GM12865 (cell line): Measurements from ENCODE around the gene FOXO6.

Experiments
- DNase-seq: peaks from one replicate; pipeline ENCODE4 v3.0.0; 2010; ENCODE audit warnings: low read depth
- H3K4me3 ChIP-seq: 2 replicates; pipeline ENCODE4 v1.5.1; 2011; ENCODE audit warnings: mild to moderate bottlenecking, low read depth, low read length, control low read depth
- TF ChIP-seq, protein P1 (sequence below): IDR thresholded peaks from 2 replicates; pipeline ENCODE4 v1.5.1; 2011; ENCODE audit warnings: low read length, control low read depth, low read depth, inconsistent platforms; ENCODE audit not compliant: insufficient read depth; ENCODE audit errors: missing control alignments

The FOXO6 gene

DNA sequence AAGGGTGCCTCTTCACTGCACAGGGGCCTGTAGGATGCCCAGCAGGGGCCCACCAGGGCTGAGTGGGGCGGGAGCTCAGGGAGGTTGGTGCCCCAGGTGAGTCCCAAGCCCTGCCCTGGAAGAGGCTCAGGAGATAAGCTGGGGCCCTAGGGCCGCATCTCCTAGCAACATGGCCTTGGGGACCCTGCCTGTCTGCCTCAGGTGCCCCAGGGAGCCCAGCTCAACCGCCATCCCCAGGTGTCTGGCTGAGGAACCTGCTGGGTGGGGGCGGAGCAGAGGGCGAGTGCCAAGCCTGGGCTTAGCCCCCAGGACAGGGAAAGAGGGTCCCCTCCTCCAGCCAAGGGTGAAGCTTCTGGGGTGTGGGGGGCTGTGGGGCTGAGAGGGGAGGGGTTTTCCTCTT, 54.8 kb downstream of the FOXO6 start:
- TF ChIP-seq, protein P1, sequence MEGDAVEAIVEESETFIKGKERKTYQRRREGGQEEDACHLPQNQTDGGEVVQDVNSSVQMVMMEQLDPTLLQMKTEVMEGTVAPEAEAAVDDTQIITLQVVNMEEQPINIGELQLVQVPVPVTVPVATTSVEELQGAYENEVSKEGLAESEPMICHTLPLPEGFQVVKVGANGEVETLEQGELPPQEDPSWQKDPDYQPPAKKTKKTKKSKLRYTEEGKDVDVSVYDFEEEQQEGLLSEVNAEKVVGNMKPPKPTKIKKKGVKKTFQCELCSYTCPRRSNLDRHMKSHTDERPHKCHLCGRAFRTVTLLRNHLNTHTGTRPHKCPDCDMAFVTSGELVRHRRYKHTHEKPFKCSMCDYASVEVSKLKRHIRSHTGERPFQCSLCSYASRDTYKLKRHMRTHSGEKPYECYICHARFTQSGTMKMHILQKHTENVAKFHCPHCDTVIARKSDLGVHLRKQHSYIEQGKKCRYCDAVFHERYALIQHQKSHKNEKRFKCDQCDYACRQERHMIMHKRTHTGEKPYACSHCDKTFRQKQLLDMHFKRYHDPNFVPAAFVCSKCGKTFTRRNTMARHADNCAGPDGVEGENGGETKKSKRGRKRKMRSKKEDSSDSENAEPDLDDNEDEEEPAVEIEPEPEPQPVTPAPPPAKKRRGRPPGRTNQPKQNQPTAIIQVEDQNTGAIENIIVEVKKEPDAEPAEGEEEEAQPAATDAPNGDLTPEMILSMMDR, result no peak
- no peak overlapping the region for H3K4me3 ChIP-seq
- no peak for DNase-seq

- DNase-seq, result peak; percentile 68
- TF ChIP-seq, protein P1, result peak; percentile 97
- no peak overlapping the region for H3K4me3 ChIP-seq
These were observed 55.5 kb downstream of the FOXO6 start for GRCh38 chr1:41416552-41417334.

- no peak for DNase-seq
- TF ChIP-seq, protein P1, result no peak
These were observed 56.1 kb downstream of the FOXO6 start for GRCh38 chr1:41417335-41417682.

GRCh38 chr1:41417746-41418145, 56.5 kb downstream of the FOXO6 start:
- DNase-seq, result no peak
- no peak overlapping the region for H3K4me3 ChIP-seq
- TF ChIP-seq, protein P1, result no peak

More at GRCh38 chr1:41417335-41417682, 56.1 kb downstream of the FOXO6 start:
- no peak overlapping the region for H3K4me3 ChIP-seq

GRCh38 chr1:41418857-41419583, 57.8 kb downstream of the FOXO6 start:
- TF ChIP-seq, protein P1, result no peak
- H3K4me3 ChIP-seq, result no peak overlapping the region
- DNase-seq, result no peak

DNA sequence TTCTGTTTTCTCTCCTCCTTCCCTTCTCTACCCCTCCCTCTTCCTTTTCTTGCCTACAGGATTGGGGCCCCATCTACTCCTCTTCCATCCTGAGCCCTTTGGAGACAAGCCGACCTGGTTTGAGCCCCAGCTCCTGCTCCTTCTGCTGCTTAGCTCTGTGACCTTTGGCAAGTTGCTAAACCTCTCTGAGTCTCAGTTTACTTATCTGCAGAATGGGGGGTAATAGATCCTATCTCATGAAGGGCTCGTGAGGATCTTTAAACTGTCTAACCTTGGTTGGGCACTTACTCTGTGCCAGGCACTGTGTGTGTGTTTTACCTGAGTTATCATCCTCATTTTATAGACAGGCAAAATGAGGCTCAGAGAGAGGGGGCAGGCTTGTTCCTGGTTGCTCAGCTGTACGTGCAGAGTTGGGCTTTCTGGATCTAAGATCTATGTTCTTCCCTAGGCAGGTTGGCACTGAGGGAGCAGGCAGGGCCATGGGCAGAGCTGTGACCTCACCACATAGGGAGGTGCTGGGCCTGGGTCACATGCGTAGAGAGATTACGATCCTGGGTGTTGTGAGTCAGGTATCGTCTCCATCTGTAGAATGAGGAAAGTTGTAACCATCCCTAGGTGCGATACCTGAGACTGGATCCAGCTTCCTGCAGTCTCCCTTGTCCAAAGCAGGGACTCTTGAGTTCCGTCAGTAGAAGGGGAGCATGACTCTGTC, 58.5 kb downstream of the FOXO6 start:
- DNase-seq, result no peak
- H3K4me3 ChIP-seq, result no peak overlapping the region
- TF ChIP-seq, protein P1, result no peak
